GM21717 (cell line): ENCODE results near the gene LRRC52.
A peak's percentile ranks its signal among the peaks of the same experiment; 100 is the strongest.
"Not testable (repeated sequence)": the region's sequence is repeated elsewhere in the genome, so short reads cannot be mapped to it uniquely, and the experiment has no call there.

ENCODE experiments used
- ATAC-seq: cut with Tn5 transposase; IDR thresholded peaks from one replicate; pipeline ENCODE4 v1.9.1; 2021; ENCODE audit warnings: mild to moderate bottlenecking, moderate library complexity; ENCODE audit not compliant: unreplicated experiment

The LRRC52 gene

GRCh38 chr1:165580931-165581871, 37.4 kb downstream of the LRRC52 start:
- no peak for ATAC-seq

DNA sequence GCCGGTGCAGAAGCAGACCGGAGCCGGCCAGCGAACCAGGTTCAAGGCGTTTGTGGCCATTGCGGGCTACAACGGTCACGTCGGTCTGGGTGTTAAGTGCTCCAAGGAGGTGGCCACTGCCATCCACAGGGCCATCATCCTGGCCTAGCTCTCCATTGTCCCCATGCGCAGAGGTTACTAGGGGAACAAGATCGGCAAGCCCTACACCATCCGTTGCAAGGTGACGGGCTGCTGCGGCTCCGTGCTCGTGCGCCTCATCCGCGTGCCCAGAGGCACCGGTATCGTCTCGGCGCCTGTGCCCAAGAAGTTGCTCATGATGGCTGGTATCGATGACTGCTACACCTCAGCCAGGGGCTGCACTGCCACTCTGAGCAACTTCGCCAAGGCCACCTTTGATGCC, 38.1 kb downstream of the LRRC52 start:
- ATAC-seq: no peak

DNA sequence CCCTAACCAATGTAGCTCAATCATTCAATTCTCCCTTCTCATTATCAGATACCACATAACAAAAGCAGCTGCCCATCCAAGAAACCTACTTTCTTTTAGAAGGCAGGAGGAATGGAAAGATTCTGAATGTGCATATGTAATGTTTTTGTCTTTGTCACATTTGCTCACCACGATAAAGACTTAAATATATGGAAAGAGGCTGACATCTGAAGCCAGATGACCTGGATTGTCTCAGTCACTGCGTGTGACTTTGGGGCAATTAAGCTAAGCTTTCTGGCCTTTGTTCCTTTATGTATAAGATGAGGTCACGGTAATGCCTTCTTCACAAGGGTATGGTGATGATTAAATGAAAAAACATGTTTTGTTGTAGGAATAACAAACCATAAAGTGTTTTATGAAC, 42.6 kb downstream of the LRRC52 start:
- no peak for ATAC-seq

DNA sequence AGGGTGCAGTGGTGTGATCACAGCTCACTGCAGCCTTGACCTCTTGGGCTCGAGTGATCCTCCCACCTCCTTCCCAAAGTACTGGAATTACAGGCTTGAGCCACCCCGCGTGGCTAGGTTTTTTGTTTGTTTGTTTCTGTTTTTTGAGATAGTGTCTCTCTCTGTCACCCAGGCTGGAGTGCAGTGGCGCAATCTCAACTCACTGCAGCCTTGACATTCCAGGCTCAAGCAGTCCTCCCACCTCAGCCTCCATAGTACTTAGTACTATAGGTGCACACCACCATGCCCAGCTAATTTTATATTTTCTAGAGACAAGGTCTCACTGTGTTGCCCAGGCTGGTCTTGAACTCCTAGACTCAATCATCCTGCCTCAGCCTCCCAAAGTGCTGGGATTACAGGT, 47.6 kb downstream of the LRRC52 start:
- ATAC-seq: not testable (repeated sequence)

DNA sequence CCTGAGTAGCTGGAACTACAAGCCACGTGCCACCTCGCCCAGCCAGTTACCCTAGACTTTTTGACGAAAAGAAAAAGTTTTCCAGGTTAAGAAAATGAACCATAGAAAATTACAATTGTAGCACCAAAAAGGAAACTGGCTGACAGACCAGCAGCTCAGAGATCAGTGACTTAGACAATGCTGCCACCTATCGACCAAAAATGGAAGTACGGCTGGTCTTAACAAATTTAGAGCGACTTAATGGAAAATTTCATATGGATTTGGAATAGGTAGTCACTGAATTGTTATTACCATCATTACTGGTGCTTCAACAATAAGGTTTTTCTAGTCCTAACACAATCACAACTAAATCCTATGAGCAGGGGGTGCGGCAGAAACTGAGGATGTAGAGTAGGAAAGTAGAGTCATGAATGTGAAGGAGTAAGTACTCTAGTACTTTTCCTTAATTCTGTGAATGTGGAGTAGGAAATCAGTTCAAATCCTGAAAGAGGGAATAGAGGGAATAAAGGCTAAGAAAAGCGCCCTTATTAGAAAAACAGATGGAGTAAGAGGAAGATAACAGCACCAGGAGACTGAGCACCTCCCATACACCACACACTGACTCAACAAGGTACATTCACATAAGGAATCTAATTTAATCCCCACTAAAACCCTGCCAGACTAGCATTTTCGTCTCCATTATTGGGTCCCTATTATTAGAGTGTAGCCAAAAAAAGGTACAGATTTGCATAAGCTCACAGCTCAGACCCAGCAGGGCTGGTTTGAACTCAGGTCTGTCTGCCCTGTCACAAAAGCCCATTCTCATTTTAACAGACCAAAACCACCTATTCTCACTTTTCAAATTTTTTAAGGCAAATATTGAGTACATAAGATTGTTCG, 49.4 kb downstream of the LRRC52 start:
- ATAC-seq: peak; percentile 40

DNA sequence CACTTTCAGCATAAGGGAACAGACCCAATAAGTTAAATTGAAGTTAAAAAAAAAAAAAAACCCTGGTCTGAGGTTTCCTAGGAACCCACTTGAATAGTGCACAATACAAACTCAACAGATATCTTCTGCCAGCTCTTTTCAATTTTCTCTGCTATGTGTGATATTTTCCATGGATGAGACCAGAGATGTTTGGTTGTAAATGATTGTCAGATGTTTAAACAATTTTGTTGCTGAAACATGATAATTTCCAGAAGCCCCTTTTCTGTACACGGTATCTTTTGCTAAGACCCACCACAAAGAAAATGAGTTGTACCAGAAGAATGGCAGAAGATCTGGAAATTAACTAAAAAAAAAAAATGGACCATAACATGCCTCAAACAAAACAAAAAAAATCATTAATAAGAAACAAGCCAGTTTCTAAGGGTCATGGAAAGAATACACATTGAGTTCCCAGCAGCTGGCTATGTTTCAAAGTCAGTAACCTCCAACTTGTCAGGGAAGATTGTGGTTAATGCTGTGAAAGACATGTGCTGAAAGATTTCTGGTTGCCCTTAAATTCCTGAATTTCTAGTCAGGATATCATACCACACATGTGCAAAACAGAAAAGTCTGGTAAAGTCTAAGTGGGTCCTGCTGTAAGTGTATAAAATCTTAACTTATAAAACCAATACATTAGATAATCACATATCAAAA, 51.6 kb downstream of the LRRC52 start:
- ATAC-seq: no peak

DNA sequence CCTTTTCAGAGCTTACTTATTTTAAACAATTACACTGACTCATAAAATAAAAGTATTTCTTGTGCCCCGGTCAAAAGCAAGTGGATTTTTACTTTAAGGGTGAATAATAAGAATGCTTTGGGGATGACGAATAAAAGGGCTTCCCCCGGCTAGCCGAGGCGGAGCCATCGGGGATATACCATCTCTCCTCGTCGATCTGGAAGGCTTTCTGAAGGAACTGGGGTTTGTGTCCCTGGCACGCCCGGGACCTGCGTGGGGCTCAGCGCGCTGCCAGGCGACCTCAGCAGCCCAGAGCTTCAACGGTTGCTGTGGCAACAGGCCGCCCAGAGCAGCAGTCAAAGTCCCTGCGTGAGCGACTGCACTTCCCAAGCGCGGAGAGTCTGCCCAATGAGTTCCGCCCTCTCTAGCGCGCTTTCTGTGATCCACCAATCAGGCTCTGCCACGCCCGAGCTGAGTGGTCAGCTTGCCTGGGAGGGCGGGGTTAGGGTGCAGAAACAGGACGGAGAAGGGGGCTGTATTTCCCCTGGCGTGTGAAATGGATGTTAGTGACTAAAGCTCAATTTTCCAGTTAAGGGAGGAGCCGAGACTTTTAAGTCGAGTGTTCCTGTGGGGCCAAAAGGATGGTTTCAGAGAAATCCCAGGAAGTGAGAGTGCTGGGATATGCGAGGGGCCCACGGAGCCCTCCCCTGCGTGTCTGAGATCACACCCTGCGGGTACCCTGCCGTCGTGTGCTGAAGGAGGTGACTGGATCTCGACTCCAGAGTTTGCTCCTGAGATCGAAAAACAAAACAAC, 54.3 kb downstream of the LRRC52 start:
- peak; percentile 96 for ATAC-seq

GRCh38 chr1:165598676-165599059, 54.9 kb downstream of the LRRC52 start:
- ATAC-seq: no peak

GRCh38 chr1:165600793-165601192, 57.0 kb downstream of the LRRC52 start:
- no peak for ATAC-seq

GRCh38 chr1:165603810-165604209, 60.0 kb downstream of the LRRC52 start:
- no peak for ATAC-seq

DNA sequence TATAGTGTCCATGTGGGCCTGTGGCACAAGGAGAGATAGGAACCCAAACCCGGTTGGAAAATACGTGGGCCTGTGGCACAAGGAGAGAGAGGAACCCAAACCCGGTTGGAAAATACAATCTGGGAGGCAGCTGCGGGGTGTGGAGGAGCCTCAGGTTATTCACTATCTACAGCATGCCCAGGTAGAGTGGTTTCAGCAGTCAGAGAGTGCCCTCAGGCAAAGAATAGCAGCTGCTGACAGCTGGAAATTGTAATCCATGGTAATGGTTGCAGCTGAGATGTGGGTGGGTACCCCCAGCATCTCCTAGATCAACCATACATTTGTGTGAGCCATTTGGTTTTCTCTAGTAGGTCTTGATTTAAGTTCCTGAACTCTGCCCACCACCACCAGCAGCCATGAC, 61.4 kb downstream of the LRRC52 start:
- no peak for ATAC-seq

DNA sequence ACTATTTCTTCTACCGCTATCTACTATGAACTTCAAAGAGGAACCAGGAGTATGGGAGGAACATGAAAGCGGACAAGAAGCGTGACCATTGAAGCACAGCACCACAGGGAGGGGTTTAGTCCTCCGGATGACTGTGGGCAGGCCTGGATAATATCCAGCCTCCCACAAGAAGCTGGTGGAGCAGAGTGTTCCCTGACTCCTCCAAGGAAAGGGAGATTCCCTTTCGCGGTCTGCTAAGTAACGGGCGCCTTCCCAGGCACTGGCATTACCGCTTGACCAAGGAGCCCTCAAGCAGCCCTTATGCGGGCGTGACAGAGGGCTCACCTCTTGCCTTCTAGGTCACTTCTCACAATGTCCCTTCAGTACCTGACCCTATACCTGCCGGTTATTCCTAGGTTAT, 62.9 kb downstream of the LRRC52 start:
- not testable (repeated sequence) for ATAC-seq

GRCh38 chr1:165610866-165611265, 67.1 kb downstream of the LRRC52 start:
- ATAC-seq: no peak

GRCh38 chr1:165612062-165612461, 68.3 kb downstream of the LRRC52 start:
- no peak for ATAC-seq
